Measurements from ENCODE around the gene FAM180B.

DNA sequence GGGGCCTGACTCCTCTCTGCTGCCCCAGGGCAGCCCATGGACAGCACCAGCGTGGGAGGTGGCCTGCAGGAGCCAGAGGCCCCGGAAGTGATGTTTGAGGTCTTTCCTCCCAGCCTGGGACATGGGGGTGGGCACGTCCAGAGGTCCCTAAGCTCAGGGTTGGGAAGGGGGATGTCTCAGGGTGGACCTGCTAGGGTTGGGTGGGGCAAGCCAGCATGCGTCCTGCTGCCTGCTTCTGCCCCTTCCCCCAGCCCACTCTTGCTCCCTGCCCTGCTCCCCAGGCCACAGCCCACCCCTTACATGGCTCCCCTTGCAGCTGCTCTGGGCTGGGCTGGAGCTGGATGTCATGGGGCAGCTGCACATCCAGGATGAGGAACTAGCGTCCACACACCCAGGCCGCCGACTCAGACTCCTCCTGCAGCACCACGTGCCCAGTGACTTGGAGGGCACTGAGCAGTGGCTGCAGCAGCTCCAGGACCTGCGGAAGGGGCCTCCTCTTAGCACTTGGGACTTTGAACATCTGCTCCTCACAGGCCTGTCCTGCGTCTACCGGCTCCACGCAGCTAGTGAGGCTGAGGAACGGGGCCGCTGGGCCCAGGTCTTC lies 1.3 kb downstream of the FAM180B start:
- no peak for TF ChIP-seq CTCF (IDR thresholded peaks at IDR 0.05)
- no peak for TF ChIP-seq POLR2A (IDR thresholded peaks at IDR 0.05)

Measured in heart left ventricle (tissue), 13 donors.